ENCODE results near the gene GRM8. TPM values are rescaled to one million over a fixed set of nuclear protein-coding genes. Genes with fewer than 3 reads are reported as not detected.

The GRM8 gene
- total RNA-seq, 1 experiment from 2014 or later, result not detected

DNA sequence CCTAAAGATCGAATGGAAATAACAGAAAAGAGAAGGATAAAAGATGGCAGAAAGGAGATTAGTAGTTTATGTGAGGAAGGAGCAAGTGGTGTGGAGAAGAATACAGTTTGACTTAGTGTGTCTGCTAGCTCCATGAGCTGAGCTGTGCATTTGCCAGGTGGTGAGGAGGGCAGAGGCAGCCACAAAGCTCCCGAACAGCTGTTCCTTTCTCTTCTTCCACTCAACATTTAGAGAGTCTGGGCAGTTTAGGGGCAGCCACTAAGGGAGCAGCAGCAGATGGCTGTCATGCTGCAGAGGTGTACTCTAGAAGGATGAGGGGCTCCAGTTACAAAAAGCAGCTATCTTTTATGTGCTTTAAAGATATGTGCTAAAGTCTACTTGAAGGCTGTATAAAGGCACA lies 674.4 kb downstream of the GRM8 start:
- Histone ChIP-seq H3K4me3 (ENCODE audit: low read length) (no peak overlapping the region), H3K9ac (ENCODE audit: low read length) (no peak overlapping the region), H2AFZ (ENCODE audit: low read length) (no peak overlapping the region), H3K27me3 (ENCODE audit: low read length) (no peaks in the 10 kb centered on the region), H3K9me2 (replicated peaks; ENCODE audit: low read length) (no peaks in the 10 kb centered on the region), H3K79me2 (ENCODE audit: low read length) (no peaks in the 10 kb centered on the region), H3K36me3 (ENCODE audit: low read depth, low read length) (no peaks in the 10 kb centered on the region), H3K27ac (ENCODE audit: low read length) (no peak overlapping the region), H3K4me2 (ENCODE audit: low read length) (no peak overlapping the region), H3K9me3 (ENCODE audit: low read length) (no peaks in the 10 kb centered on the region; the same call in 1 of the 2 replicates), H3K4me1 (ENCODE audit: insufficient read depth, low read length) (no peaks in the 10 kb centered on the region), H4K20me1 (ENCODE audit: low read length) (no peaks in the 10 kb centered on the region), H3F3A (ENCODE audit: low read length, unreplicated experiment) (no peaks in the 10 kb centered on the region)
- BruUV-seq (replicated peaks), result no TSS peak
- no peak for DNase-seq
- intact Hi-C loops (cut with micrococcal nuclease), result no loop called here
- no peak for TF ChIP-seq EZH2phosphoT487 (IDR thresholded peaks at IDR 0.05; ENCODE audit: borderline replicate concordance, low read length)
- TF ChIP-seq, protein P1, sequence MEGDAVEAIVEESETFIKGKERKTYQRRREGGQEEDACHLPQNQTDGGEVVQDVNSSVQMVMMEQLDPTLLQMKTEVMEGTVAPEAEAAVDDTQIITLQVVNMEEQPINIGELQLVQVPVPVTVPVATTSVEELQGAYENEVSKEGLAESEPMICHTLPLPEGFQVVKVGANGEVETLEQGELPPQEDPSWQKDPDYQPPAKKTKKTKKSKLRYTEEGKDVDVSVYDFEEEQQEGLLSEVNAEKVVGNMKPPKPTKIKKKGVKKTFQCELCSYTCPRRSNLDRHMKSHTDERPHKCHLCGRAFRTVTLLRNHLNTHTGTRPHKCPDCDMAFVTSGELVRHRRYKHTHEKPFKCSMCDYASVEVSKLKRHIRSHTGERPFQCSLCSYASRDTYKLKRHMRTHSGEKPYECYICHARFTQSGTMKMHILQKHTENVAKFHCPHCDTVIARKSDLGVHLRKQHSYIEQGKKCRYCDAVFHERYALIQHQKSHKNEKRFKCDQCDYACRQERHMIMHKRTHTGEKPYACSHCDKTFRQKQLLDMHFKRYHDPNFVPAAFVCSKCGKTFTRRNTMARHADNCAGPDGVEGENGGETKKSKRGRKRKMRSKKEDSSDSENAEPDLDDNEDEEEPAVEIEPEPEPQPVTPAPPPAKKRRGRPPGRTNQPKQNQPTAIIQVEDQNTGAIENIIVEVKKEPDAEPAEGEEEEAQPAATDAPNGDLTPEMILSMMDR (conservative IDR thresholded peaks at IDR 0.05; ENCODE audit: low read depth, low read length), result no peak
- no peak for TF ChIP-seq EZH2 (IDR thresholded peaks at IDR 0.05; ENCODE audit: low read length, unreplicated experiment)
- POLR2A ChIA-PET (ENCODE audit: unreplicated experiment), result no interaction called here
- CTCF ChIA-PET, result no interaction called here
- ATAC-seq, result no peak

DNA sequence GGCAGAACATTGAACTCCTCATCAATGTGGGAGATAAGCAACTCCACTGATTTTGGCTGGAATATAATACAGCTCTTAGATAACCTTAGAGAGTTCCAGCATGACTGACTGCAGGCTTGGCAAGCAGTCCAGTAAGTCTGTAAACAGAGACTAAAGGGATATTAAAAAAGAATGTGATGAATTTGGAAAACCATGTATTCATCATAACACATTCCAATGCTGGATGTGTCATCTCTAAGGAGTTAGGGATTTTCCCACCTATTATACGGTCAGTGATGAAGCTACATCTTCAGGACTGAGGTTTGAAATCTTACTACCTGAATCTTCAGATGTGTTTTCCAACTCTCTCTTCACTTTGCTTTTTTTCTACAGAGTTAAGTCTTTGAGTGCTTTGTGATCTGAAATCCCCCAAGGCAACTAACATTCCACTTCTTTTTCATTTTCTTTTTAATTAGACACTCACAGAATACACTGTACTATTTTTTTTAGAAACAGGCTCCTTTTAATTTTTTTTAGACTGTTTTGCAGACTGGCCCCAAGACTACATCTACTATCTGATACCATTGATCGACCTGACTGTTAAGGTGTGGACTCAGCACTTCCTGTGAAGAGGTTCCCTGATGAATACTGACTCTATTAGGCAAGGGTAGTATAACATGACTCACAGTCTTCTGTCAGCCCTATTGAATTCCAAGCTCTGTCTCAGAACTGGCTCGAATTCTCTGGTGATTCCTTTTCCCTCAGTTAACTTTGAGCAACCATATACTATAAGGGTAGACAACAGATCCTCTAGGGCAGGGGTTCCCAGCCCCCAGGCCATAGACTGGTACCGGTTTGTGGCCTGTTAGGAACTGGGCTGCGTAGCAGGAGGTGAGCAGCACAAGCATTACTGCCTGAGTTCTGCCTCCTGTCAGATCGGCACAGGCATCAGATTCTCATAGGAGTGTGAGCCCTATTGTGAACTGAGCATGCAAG lies 678.2 kb downstream of the GRM8 start:
- ChIA-PET POLR2A (ENCODE audit: unreplicated experiment) (no interaction called here), CTCF (no interaction called here)
- BruUV-seq (replicated peaks), result no TSS peak
- no peaks in the 10 kb centered on the region for H4K20me1 ChIP-seq (ENCODE audit: low read length)
- H3K9ac ChIP-seq (ENCODE audit: low read length), result no peak overlapping the region
- H3K9me2 ChIP-seq (replicated peaks; ENCODE audit: low read length), result no peaks in the 10 kb centered on the region
- H3F3A ChIP-seq (ENCODE audit: low read length, unreplicated experiment), result no peaks in the 10 kb centered on the region
- no peak overlapping the region for H3K4me2 ChIP-seq (ENCODE audit: low read length)
- peak; percentile 92 for ATAC-seq
- DNase-seq, result peak; percentile 41
- H3K9me3 ChIP-seq (ENCODE audit: low read length), result no peaks in the 10 kb centered on the region; the same call in 1 of the 2 replicates
- intact Hi-C loops (cut with micrococcal nuclease), result loop anchor here (2.0 kb wide), 1 partner anchor 44 kb away; no protein-coding TSS in a partner anchor
- H3K27me3 ChIP-seq (ENCODE audit: low read length), result no peaks in the 10 kb centered on the region
- no peaks in the 10 kb centered on the region for H3K79me2 ChIP-seq (ENCODE audit: low read length)
- H2AFZ ChIP-seq (ENCODE audit: low read length), result no peak overlapping the region
- TF ChIP-seq, protein P1 (conservative IDR thresholded peaks at IDR 0.05; ENCODE audit: low read depth, low read length), result no peak
- TF ChIP-seq EZH2phosphoT487 (IDR thresholded peaks at IDR 0.05; ENCODE audit: borderline replicate concordance, low read length) (no peak), EZH2 (IDR thresholded peaks at IDR 0.05; ENCODE audit: low read length, unreplicated experiment) (no peak)
- no peaks in the 10 kb centered on the region for H3K36me3 ChIP-seq (ENCODE audit: low read depth, low read length)
- no peak overlapping the region for H3K4me3 ChIP-seq (ENCODE audit: low read length)
- H3K27ac ChIP-seq (ENCODE audit: low read length), result peak overlapping the region; percentile 75
- no peaks in the 10 kb centered on the region for H3K4me1 ChIP-seq (ENCODE audit: insufficient read depth, low read length)

DNA sequence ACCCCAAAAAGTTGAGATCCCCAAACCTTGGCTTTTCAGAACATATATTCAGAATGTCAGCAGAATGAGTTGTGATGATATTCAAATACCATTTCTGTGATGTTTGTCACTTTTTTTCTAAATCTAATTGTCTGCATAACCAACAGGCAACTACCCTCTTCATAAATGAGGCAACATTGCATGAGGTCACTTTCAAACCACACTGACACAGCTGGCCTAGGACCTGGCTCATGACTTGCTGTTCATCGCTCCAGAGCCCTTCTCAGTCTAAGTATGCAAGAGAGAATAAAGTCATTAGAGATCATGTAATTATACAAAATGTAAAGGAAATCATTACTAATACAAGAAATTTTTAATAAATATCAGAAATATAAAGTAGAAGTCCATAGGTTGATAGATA lies 681.9 kb downstream of the GRM8 start:
- DNase-seq, result no peak
- no peaks in the 10 kb centered on the region for H3K4me1 ChIP-seq (ENCODE audit: insufficient read depth, low read length)
- H3K9ac ChIP-seq (ENCODE audit: low read length), result no peak overlapping the region
- CTCF ChIA-PET, result no interaction called here
- intact Hi-C loops (cut with micrococcal nuclease), result no loop called here
- no peaks in the 10 kb centered on the region for H3K79me2 ChIP-seq (ENCODE audit: low read length)
- no TSS peak for BruUV-seq (replicated peaks)
- no peak overlapping the region for H3K27ac ChIP-seq (ENCODE audit: low read length)
- H3K9me3 ChIP-seq (ENCODE audit: low read length), result no peaks in the 10 kb centered on the region; the same call in 1 of the 2 replicates
- H3K4me3 ChIP-seq (ENCODE audit: low read length), result no peak overlapping the region
- no peak for ATAC-seq
- TF ChIP-seq, protein P1 (conservative IDR thresholded peaks at IDR 0.05; ENCODE audit: low read depth, low read length), result no peak
- TF ChIP-seq EZH2 (IDR thresholded peaks at IDR 0.05; ENCODE audit: low read length, unreplicated experiment) (no peak), EZH2phosphoT487 (IDR thresholded peaks at IDR 0.05; ENCODE audit: borderline replicate concordance, low read length) (no peak)
- no peaks in the 10 kb centered on the region for H3K27me3 ChIP-seq (ENCODE audit: low read length)
- no peaks in the 10 kb centered on the region for H3K36me3 ChIP-seq (ENCODE audit: low read depth, low read length)
- H3F3A ChIP-seq (ENCODE audit: low read length, unreplicated experiment), result no peaks in the 10 kb centered on the region
- H4K20me1 ChIP-seq (ENCODE audit: low read length), result no peaks in the 10 kb centered on the region
- H3K4me2 ChIP-seq (ENCODE audit: low read length), result no peak overlapping the region
- POLR2A ChIA-PET (ENCODE audit: unreplicated experiment), result no interaction called here
- H3K9me2 ChIP-seq (replicated peaks; ENCODE audit: low read length), result no peaks in the 10 kb centered on the region
- no peak overlapping the region for H2AFZ ChIP-seq (ENCODE audit: low read length)

Measured in PC-3 (cell line).